SKM-1 (cell line): ENCODE results near the gene OR4D2.
A peak's percentile ranks its signal among the peaks of the same experiment; 100 is the strongest.

Experiments used
- DNase-seq: peaks from one replicate; lab custom pipeline; 2025; ENCODE audit not compliant: unreplicated experiment; lab: John Stamatoyannopoulos, UW

OR4D2 gene

DNA sequence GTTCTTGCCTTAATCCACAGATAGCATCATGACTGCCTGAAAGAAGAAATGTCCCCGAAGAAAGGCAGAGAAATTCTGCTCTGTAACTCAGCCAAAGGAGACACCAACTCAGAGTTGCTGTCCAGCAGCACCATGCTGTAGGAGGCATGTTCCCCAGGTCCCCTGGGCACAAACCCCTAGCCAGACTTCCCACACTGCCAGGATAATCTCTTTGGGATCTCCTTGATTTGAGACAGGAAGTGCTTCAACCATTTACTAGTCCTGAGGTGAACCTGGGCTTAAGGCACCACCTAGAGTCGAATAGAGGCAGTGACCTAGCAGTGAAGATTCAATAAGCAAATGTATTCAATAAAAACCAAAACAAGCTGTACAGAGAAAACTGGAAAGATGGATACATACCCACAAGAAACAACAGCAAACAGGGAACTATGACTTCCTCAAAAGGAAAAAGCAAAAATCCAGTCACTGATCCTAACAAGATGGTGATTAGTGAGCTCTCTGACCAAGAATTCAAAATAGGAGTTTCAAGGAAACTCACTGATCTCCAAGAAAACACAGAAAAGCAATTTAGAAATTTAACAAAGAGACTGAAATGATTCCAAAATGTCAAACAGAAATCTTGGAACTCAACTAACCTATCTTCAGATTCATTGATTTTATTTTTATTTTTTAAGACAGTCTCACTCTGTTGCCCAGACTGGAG lies 5.7 kb downstream of the OR4D2 start:
- DNase-seq = no peak

DNA sequence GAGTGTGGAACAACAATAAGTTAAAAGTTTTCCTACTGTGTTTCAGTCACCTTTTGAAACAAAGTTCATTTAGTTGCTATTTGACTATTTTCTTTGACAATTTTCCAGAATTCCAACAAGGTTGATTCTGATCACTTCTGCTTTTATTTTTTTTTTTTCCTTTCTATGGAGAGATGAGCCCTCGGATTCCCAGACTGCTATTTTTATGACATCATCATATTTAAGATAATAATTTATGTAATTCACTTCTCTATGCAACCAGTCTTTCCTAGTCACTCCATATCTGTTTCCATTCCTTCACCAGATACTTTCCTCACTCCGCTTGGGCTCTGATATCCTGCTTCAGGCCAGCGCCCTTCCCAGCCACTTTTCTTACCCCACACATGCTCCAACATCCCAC lies 8.1 kb downstream of the OR4D2 start:
- DNase-seq = no peak

DNA sequence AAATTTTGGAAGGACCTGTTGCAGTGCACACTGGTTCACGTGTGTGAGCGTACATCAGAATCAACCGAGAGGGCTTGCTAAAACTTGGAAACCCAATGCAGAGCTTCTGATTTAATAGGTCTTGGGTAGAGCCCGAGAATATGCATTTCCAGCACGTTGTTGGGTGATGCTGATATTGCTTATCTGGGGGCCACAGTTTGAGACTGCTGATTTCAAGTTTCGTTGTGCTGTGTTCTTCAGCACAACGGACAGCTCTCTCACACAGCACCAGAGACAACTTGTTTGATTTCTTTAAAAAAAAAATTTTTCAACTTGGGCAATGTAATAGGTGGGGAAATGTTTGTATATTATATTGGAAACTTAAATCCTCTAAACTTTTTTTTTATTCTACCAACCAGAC lies 9.4 kb downstream of the OR4D2 start:
- DNase-seq = no peak

DNA sequence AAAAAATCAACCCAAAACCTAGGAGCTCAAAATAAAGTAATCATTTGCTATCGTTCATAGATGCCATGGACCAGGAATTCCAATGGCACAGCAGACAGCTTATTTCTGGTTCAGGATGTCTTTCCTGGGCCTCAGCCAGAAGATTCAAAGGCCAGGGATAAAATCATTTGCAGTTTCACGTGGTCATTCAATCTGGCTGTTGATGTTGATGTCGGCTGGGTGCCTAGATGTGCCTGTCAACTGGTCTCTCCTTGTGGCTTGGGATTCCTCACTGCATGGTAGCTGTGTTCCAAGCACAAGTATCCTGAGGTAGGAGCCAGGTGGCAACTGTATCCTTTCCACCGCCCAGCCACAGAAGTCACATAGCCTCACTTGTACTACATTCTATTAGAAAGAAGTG lies 15.0 kb downstream of the OR4D2 start:
- no peak for DNase-seq

DNA sequence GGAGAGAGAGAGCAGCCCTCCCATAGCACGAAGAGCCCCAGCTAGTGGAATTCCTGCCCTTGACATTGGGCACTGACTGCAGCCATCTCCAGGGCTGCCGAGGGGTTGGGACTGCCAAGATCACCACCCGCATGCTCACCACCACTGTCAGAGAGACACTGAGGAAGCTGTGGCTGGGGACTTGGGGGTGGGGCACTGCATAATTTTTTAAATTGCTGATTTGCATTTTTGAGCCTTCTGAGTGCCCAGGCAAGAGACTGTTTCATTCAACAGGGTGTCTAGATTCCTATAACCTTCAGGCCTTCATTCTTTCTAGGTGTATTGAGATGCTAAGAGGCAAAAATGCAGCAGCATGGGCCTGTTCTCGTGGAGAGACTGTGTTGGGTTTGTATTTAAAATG lies 16.7 kb downstream of the OR4D2 start:
- DNase-seq = no peak

DNA sequence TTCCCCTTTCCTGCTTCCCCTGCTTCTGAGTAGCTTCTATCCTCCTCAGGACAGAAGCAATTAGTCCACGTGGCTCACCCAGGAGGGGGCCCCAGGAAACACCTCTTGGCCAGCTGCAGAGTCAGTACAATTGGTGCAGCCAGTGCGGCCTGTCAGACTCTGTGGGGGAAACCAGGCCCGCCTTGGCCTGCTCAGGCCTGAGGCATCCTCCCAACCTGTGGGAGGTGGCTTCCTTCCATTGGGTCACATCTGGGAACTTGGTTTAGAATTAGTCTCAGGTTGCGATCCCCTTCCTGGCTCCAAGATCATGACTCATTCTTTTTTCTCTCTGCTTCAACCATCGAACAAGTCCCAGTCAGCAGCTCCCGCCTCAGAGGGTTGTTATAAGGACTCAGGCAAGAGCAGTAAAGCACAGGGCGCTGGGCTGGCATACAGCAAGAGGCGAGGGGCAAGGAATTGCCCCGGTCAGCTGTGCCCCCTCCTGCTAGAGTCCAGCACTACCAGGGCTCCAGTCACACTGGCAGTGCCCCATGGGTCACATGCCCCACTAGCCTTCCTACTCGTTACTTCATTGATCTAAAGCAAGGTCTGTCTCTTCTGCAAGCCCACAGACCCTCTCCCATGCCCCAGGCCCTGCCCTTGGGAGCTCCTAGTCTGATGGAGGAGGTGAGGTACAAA lies 17.7 kb downstream of the OR4D2 start:
- peak; percentile 28 for DNase-seq

DNA sequence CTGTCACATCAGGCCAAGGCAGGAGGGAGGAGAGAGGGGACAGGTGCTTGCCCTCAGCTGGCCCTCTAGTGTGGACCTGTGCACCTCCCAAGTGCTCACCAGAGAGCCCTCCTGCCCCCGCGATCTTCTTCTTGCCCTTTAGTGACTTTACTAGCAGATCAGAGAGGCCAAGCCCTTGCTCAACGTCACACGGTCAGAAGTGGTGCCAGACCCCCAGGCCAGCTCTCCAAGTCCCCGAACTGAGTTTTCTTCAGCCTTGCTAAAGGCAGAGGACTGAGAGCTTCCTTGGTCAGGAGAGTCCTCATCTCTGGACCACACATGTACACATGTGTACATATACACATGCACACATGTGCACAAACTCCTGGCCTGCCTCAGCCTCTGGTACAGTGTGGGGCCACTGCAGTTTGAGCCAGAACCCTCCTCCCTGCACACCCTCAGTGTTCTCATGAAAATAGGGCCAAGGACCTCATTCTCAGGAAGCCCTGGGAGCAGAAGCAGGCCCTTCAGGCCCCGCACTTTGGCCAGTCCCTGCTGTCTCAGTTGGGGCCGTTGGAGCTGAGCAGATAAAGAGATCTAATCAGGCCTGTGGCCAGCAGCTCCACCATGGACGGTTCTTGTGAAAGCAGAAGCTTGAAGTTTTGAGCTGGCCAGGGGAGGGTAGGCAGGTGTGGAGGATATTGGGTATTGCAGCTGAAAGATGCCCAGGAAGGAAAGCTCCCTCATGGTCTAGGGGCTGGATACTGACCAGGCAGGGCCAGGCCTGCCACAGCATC lies 18.4 kb downstream of the OR4D2 start:
- DNase-seq = no peak

DNA sequence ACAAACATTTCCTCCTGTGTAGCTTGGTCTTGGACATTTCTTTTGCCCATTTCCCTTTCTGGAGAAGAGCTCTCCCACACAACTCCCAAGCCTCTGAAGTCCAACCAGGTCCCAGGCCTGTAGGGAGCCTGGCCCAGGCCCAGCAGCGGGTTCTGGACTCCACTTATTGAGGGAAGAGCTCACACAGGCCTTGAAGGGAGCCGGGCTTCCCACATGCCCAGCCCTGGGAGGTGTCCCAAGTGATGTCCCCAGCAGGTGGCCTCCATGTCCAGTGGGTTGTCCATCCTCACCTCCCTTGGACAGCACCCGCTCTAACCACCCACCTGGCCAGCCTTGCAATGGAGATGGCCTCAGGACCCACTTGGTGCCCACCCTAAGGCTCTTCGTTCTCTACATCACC lies 19.8 kb downstream of the OR4D2 start:
- DNase-seq = no peak

DNA sequence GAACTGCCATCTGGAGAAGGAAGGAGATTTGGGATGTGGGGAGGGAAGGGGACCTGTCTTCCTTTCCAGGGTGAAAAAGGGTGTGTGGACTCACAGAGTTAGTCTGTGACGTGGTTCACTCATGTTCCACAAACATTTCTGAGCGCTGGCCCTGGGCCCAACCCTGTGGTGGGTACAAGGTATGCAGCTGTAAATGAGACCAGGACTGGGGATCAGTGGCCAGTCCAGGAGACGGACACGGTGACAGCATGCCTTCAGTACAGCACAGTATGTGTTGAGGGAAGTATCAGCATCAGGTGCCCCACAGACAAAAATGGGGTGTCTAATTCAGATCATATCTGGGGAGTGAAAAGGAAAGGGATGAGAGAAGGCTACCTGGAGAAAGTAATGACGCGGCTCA lies 20.3 kb downstream of the OR4D2 start:
- no peak for DNase-seq

DNA sequence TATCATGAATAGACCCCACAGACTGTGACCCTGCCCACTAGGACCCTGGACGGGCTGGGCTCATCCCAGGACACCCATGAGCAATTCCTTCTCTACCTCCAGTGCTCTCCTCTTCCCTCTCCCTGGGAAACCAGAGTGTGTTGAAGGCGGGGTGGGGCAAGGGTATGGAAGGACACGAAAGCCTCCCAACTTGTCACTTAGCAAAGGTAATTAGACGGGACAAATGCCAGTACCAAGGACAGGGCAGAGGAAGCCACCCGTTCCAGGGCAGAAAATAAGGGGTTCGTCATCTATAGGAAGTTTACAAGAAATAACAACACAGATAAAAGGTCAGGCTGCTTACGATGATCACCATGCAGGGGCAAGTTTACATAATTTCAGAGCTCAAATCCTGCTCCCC lies 20.9 kb downstream of the OR4D2 start:
- no peak for DNase-seq

DNA sequence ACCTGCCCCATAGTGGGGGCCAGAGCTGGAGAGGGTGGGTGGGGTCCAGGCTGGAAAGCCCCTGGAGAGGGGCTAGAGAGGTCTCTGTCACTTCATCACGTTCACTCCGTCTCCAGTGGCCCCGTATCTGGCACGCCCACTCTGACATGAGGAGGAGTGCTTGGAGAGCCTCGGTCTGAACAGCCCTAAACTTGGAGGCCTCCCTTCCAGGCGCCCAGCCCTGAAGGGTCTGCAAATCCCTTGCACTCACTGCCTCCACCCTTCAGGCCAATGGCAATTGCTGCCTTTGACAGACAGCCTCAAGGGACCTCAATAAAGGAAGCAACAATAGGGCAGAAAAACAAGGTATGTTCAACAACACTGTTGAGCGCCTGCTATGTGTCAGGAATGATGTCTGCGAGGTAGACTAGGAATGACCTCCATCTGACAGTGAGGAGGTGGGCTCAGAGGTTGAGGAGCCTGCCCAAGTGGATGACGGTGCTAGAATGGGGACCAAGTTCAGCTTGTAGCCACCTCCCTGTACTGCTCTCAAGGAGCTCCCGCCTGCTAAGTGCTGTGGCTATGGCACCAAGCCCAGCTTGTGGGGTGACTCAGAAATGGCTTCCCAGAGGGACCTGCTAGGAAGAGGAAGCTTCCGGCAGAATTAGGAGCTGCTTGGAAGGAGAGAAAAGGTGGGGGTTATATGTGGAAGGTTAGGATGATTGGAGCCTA lies 22.8 kb downstream of the OR4D2 start:
- no peak for DNase-seq

DNA sequence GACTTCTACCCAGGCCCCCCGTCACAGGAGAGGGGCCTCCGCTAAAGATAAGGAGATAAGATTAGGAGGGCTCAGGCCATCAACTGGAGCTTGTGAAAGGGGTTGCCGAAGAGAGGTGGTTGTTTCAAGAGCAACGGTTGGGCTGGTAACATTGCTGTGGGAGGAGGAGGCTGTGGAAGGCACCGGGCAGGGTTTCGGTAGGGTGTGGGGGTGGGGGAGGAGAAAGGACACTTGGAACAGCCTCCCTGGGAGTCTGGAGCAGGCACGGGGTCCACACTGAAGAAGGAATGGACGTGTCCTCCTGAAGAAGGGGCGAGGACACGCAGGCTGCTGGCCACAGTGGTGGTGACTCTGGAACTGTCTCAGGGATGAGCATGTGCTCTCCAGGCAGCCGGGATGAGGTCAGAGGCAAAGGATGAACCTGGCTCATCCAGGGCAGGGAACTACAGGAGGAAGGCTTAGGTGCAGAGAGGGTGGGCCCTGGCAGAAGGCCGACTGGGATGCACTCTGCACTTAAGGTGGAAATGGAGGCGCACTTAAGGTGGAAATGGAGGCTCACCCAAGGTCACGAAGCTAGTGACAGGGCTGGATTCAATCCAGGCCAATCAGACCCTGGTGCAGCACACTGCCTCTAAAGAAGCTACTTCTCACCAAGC lies 24.6 kb downstream of the OR4D2 start:
- no peak for DNase-seq

DNA sequence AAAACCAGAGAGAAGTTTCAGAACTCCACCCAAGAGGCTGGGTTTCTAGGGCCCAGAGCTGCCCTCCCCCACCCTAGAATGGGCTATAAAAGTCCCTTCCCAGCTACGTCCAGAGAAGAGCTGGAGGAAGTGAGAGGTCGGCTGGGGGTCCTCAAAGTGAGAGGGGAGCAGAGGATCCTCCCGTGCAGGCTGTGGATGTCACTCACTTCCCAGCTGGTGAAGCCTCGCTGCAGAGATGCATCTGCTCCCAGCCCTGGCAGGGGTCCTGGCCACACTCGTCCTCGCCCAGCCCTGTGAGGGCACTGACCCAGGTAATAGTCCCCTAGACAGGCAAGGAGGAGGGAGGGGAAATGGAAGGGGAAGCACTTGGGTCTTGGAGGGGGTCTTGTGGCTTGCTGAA lies 25.8 kb downstream of the OR4D2 start, which contains the start of gene EPX:
Gene EPX, plus strand, starts transcription at position 115 of the 400 bp plus-strand sequence. Its CDS starts 121 bp downstream, at position 236.
- no peak for DNase-seq

DNA sequence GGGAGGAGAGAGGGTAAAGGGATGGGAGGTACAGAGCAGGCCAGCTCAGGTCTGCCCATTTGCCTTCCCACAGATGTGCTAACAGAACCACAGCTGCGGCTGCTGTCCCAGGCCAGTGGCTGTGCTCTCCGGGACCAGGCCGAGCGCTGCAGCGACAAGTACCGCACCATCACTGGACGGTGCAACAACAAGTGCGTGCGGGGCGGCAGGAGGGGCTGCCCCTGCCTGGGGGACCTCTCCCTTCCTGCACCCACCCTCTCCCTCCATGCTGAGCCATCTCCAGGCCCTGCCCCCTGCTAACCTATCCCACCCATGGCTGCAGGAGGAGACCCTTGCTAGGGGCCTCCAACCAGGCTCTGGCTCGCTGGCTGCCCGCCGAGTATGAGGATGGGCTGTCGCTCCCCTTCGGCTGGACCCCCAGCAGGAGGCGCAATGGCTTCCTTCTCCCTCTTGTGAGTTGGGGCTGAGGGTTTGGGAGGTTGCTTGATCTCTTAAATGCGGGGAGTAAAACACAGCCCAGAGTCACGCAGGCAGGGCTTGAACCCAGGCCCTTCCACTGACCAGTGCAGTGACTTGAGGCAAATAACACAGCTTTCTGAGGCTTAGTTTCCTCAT lies 27.0 kb downstream of the OR4D2 start:
- DNase-seq = no peak

DNA sequence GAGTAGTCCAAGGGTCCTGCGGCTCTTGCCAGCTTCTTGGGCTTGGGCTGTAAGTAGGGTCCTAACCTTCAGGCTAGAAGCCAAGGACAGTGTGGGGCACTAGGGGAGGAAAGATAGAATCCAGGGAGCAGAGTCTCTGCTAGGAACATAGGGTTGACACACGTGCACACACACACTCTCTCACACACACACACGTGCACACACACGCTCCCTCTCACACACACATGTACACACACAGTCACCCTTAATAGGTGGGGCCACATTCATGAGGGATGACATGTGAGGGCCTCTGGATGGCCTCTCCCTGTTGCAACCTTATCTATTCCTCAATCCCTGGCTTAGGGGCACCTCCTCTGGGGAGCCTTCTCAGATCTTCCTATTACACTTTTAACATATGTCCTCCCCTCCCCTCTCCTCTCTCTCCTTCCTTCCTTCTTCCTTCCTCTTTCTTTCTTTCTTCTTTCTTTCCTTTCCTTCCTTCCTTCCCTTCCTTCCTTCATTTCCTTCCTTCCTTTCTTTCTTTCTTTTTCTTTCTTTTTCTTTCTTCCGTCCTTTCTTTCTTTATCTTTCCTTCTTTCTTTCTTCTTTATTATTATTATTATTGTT lies 28.8 kb downstream of the OR4D2 start:
- no peak for DNase-seq

DNA sequence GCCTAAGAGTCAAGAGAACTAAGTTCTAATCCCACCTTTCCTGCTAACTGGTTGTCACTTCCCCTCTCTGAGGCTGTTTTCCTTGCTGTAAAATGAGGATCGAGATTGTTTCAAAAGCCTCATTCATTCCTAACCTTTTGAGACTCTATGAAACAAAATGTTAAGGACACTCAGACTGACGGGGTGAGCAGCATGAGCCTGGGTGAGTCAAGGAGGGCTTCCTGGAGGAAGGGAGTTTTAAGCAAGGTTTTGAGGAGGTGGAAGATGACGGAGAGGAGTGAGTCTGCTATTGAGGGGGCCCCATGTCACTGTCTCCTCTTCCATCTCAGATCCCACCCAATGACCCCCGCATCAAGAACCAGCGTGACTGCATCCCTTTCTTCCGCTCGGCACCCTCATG lies 29.8 kb downstream of the OR4D2 start:
- no peak for DNase-seq

DNA sequence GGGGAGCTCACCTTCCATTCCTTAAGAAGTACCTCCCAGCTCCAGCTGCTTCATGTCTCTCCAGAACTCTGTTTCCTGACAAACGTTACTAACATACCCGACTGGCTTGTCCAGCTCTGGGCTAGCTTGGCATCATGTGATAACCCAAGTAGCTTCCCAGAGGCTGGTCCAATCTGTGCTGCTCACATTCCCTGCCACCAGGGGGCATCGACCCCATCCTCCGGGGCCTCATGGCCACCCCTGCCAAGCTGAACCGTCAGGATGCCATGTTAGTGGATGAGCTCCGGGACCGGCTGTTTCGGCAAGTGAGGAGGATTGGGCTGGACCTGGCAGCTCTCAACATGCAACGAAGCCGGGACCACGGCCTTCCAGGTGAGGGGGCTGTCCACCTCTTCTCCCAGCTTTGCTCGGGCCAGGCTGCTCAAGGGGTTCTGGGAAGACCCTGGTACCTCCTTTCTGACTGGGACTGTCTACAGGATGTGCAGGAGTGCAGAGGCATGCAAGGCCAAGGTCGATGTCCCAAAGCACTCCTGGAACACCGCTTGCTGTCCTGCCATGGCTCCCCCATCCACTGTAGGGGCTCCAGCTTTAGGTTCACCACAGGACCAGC lies 33.3 kb downstream of the OR4D2 start:
- peak; percentile 37 for DNase-seq

DNA sequence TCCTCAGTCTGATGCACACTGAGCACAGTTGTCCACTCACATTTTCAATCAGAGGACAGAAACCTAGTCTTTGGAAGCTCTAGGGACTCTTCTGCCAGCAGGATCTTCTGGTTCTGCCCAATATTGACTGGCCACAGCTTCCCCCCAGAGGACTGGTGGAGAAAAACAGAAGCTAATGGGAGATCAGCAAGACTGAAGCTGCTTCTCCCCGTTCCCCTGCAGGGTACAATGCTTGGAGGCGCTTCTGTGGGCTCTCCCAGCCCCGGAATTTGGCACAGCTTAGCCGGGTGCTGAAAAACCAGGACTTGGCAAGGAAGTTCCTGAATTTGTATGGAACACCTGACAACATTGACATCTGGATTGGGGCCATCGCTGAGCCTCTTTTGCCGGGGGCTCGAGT lies 36.1 kb downstream of the OR4D2 start:
- no peak for DNase-seq

DNA sequence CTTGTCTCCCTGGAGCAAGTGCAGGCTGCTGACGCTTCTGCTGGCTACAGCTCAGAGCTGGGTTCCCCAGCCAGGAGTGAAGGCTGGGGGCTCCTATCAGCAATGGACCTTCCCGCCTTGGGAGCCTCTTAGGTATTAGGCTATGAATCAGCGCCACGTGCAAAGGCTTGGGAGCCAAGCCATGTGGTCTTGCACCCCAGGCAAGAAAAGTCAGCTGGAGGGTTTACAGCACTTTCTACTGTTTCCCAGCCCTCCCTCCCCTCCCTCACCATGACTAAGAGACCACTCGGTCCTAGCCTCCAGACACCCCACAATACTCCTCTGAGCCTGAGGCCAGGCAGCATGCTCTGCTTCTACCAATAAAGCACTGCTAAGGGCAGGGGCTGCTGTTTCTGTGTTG lies 38.0 kb downstream of the OR4D2 start:
- no peak for DNase-seq

DNA sequence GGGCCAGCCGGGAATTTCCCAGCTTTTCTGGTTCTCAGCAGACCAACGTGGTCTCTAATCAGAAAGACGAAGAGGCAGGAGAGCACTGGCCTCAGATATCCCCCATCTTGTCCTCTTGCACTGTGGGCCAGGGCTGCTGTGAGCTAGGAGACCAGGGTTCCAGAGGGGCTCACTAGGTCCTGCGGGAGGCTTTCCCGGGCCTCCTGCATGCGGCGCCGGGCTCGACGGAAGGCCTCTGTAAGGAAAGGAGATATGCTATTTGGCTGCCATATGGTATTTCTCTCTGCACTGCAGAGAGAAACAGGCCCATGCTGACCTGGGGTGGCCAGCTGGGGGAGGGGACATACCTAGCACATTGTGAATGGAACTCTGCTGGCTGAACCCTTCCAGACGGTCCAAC lies 39.2 kb downstream of the OR4D2 start:
- no peak for DNase-seq
